Stimulated activated CD4-positive, alpha-beta T cell treated with anti-CD3 and anti-CD28 coated beads, Interleukin-15, amount 100 ng/mL, for 24 hours (primary cell): ENCODE measurements around the gene SLC32A1.

ENCODE experiments used
- DNase-seq: peaks from one replicate; pipeline ENCODE4 v3.0.0-alpha.2; 2020

The SLC32A1 gene

DNA sequence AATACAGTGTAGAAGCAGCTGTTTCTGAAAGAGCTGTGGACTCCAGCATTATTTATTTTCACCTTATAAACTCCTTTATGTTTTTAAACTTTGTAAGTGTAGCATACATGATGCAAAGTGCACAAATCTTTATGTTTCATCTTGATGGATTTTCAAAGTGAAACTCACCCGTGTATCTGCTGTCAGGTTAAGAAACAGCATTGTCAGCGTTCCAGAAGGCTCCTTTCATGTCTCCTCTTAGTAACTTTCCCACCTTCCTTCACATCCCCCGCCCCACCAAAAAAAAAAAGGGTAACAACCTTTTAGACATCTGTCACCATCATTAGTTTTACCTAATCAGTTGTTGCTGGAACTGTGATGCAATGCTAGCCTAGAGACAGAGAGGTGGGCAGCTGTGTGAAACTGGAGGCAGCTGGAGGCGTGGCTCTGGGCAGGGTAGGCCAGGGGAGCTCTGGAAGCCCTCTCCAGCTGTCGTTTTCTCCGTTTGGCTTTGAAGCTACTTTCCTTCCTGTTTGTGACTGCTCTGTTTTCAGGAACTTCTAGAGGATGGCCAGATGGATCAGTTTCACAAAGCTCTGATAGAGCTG is 31.1 kb downstream of the SLC32A1 start:
- DNase-seq: no peak

DNA sequence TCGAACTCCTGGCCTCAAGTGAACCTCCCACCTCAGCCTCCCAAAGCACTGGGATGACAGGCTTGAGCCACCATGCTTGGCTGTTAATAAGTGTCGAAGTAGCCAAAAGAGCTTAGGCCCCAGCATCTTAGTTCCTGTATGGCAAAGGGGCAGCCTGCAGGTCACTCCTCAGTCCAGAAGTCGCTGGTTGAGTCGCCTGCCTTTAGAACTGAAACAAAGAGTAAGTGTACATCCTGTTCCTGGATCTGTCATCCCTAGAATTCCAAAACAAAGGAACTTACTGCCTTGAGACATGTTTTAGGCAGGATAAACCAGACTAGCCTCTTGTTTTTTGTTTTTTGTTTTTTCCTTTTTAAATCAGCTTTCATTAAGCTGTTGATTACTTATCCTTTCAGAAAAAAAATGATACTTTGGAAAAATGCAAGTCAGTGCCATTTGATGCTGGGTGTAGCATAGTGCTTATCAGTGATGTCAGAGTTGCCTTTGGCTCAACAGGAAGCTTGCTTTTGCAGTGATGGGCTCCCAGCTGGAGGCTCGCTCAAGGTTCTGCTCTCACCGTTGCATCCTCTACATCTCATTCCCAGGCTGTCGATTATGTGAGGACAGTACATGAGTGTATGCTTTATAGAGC is 33.0 kb downstream of the SLC32A1 start:
- DNase-seq: no peak

DNA sequence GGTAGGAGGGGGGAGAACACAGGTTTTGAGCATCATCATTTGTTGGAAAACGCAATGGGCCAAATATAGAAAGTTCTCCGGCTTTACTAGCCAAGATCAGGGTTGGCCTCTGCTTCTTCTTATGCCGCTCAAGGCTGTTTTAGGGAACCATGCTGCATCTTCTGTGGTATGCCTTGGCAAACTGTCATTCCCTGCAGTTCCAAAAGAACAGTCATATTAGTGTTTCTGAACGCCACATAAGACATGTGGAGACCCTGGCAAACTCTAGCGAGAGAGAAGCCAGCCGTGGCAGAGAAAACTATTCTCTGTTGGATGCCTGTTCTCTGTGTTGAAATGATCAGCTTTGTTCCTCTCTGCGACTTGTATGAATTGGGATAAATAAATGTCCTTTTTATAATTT is 34.8 kb downstream of the SLC32A1 start:
- no peak for DNase-seq

DNA sequence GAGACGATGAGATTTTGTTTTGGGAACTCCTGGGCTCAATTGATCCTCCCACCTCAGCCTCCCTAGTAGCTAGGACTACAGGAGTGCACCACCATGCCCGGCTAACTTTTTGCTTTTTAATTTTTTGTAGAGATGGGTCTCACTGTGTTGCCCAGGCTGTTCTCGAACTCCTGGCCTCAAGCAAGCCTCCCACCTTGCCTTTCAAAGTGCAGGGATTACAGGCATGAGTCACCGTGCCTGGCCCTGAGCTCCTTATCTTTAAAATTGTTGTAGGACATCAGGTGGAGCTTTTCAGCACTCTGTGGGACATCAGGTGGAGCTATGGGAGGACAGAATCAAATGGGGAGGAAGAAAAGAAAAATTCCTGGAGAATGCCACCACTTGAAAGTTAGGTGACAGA is 36.7 kb downstream of the SLC32A1 start:
- DNase-seq: no peak

DNA sequence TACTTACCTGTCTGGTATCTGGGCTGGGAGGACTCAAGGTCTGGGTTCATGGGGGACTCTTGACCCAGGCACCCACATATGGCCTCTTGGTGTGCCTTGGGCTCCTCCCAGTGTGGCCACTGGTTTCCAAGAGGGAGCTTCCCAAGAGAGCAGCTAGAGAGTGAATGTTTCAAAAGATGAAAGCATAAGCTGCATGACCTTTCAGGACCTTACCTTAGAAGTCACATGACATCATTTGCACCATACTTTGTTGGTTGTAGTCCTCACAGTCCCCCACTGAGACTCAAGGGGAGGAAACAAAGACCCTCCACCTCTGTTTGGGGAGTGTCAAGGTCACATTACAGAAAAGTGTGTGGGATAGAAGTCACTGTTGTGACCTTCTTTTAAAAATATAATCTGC is 37.9 kb downstream of the SLC32A1 start:
- DNase-seq: no peak

DNA sequence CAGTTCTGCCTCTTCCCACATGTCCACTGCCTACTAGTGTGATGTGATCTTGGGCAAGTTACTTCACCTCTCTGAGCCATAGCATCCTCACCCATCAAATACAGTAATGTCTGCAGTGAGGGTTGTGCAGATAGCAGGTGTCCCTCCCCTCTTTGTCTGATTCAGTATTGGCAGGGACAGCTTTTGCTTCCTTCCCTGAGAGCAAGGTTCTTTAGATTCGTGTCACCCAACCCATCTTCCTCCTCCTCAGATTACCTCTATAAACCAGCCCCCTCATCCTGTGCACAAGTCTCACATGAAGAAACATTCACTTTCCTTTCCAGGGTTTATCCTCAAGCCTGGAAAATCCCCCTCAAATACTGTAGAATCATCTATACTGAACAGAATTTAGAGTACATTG is 39.3 kb downstream of the SLC32A1 start:
- DNase-seq: no peak

DNA sequence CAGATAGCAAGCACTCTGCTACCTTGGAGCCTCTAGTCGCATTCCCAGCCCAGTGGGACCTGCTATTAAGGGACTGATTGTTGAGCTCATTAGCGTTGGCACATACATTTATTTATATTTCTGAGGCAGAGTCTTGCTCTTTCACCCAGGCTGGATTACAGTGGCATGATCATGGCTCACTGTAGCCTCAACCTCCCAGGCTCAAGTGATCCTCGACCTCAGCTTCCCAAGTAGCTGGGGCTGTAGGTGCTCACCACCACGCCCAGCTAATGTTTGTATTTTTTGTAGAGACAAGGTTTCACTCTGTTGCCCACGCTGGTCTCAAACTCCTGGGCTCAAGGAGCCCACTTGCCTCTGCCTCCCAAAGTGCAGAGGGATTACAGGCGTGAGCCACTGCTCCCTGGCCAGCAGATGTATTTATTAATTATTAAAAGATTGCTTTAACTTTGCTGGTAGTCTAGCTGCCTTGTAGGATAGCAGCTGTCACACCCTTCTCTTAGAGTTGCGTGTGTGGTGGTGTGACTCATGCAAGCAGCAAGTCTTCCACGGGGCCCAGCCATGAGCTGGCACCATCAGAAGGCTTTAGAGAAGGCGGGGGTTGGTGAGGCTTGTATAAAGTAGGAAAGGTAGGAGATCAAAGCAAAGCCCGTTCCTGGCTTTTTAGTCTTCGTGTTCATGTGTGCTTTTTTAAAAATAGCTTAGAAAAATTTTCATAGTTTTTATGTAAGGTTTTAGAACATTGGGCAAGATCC is 40.5 kb downstream of the SLC32A1 start:
- peak; percentile 75 for DNase-seq

DNA sequence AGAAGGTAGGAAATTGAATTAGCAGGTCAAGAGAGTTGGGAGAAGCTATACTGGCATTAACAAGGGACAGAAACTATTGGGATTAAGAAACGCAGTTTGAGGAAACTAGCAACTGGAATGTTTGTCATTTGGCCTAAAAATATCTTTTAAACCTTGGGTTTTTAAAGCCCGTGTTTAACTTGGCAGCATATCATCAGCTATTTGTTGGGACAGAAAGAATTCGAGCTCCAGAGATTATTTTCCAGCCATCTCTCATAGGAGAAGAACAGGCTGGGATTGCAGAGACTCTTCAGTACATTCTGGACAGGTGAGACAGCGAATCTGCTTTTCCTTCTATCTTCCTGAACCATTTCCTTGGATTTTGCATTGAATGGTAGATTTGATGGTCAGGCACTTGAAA is 41.8 kb downstream of the SLC32A1 start:
- no peak for DNase-seq

DNA sequence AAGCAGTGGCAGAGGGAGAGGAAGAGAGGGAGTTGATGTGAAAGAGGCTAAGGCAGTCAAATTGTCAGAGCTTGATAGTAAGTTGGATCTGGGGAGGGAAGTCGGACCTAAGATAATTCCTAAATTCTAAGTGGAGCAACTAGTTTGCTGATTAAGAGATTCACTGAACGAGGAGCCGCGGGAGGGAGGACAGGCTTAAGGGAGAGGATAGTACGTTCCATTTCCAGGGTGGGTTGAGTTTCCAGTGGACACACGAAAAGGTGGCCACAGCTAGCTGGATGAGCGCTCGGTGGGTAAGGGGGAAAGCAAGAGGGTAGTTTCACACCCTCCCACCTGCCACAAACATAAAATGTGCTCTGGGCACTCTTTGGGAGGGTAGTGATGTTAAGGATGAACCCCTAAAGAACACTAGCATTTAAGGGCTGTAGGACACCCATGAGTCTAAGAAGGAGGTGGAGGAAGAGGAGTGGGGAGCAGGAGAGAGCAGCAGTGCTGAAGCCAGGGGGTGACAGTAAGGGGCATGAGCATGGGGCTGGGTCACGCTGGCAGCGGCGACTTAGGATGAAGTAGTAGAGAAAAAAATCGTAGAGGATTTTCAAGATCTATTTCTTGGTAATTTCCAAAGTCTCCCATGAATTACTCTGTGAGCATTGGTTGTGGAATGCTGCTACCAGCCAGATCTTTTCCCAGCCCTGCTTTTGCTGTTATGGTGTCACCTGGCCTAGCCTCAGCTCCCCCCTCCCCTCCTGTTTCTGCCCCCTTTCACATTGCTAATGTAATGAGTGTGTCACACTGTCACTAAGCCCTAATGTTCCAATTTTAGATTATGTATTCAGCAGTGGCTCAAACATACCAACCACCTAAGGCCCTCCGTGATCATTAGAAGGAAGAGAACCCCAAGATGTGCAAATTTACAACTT is 45.4 kb downstream of the SLC32A1 start:
- DNase-seq: no peak

DNA sequence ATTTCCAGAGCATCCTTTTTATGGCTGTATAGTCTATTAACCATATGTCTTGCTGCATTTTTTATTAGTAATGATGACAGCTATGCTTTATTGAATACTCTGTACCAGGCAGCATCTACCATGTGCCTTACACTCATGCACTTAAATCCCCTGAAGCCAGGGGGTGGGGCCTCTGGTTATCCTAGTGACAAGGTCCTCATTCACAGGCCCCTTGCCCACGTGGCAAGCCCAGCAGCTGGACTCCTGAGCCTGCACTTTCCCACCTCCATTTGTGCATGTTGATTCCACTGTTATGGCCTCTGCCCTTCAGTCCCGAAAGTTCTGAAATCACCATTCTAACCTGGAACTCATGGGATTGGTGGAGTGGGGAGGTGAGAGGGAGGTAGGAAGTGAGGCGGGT is 46.3 kb downstream of the SLC32A1 start:
- no peak for DNase-seq

DNA sequence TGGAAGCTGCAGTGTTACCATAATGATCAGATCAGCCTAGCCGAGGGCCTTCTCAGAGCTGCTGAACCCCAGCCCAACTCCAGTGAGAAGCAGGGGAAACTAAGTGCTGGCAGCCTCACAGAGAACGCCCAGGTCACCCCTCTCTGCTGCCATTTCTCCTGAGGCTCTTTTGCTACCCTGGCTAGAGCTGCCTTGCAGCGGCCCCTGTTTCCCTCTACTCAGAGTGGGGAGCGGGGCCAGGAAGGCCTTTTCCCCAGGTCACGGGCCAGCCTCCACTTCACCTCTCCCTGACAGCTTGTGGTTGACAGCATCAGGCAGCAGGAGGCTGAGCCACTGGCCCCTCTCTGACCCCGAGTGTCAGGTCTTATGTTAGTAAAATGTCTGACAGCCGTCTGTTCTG is 46.7 kb downstream of the SLC32A1 start:
- no peak for DNase-seq

DNA sequence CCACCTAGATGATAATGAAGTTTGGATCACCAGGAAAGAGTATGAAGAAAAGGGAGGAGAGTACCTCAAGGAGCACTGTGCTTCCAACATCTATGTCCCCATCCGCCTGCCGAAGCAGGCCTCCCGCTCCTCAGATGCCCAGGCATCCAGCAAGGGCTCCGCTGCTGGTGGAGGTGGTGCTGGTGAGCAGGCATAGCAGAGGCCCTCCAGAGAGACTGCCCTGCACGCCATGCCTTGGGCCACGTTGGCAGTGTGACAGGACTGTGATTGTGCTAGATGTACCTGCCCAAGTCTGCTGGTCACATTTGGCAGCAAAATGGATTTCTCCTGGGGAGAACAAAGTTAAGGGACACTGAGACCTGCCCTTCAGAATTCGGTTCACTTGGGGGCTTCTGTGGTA is 47.3 kb downstream of the SLC32A1 start:
- no peak for DNase-seq

DNA sequence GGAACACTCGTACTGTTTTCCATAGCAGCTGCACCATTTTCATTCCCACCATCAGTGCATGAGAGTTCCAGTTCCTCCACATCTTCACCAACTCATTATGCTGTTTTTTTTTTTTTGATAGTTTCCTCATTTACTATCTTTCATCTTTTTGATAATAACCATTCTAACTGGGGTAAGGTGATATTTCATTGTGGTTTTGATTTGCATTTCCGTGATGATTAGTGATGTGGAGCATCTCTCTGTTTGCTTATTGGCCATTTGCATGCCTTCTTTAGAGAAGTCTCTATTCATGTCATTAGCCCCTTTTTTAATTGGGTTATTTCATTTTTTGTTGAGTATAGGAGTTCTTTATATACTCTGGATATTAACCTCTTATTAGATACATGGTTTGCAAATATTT is 49.9 kb downstream of the SLC32A1 start:
- no peak for DNase-seq

DNA sequence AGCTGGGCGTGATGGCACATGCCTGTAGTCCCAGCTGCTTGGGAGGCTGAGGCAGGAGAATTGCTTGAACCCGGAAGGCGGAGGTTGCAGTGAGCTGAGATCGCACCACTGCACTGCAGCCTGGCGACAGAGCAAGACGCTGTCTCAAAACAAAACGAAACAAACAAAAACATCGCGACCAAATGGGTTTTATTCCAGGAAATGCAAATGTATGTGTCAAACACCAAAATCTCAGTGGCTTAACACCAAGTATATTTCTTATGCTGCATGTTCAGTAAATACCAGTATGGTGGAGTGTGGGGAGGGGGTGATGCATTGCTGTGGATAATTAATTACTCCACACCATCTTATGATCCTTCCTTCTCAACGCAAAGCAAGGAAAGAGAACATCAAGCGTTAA is 52.1 kb downstream of the SLC32A1 start:
- no peak for DNase-seq
